OCI-LY1 (cell line): ENCODE results near the gene TNFAIP8L2.

Source experiments
- H2AFZ ChIP-seq: fragments of 200-600 bp; sonication (generic), shearing (Covaris generic); 2 replicates; pipeline ENCODE4 v1.6.0; 2014; ENCODE audit warnings: antibody characterized with exemption, mild to moderate bottlenecking, low read length
- H3F3A ChIP-seq: fragments of 200-600 bp; sonication (generic), shearing (Covaris generic); 2 replicates; pipeline ENCODE4 v1.6.0; 2014; ENCODE audit warnings: mild to moderate bottlenecking, antibody characterized with exemption, low read length, moderate library complexity; ENCODE audit not compliant: insufficient read depth
- H3K27ac ChIP-seq: fragments of 200-600 bp; sonication (generic); 2 replicates; pipeline ENCODE4 v1.5.1; 2014; ENCODE audit warnings: low read length, mixed run types, mild to moderate bottlenecking, low read depth; ENCODE audit not compliant: poor library complexity, severe bottlenecking
- H3K27me3 ChIP-seq: fragments of 200-600 bp; sonication (generic); 2 replicates; pipeline ENCODE4 v1.6.0; 2014; ENCODE audit warnings: antibody characterized with exemption, mild to moderate bottlenecking, low read length, moderate library complexity; ENCODE audit not compliant: insufficient read depth
- H3K36me3 ChIP-seq: fragments of 200-600 bp; sonication (generic); 2 replicates; pipeline ENCODE4 v1.6.1; 2014; ENCODE audit warnings: mild to moderate bottlenecking, antibody characterized with exemption, low read length, moderate library complexity, mixed read lengths; ENCODE audit not compliant: insufficient read depth
- H3K4me1 ChIP-seq: fragments of 200-600 bp; sonication (generic); 2 replicates; pipeline ENCODE4 v1.5.1; 2014; ENCODE audit warnings: mild to moderate bottlenecking, low read length, moderate library complexity; ENCODE audit not compliant: insufficient read depth, severe bottlenecking
- H3K4me2 ChIP-seq: fragments of 200-600 bp; sonication (generic), shearing (Covaris generic); 2 replicates; pipeline ENCODE4 v1.6.1; 2014; ENCODE audit warnings: low read length
- H3K4me3 ChIP-seq: fragments of 200-600 bp; sonication (generic); 2 replicates; pipeline ENCODE4 v1.5.1; 2014; ENCODE audit warnings: low read length, low read depth, mild to moderate bottlenecking, mixed read lengths; ENCODE audit not compliant: poor library complexity, severe bottlenecking
- H3K79me2 ChIP-seq: fragments of 200-600 bp; shearing (Covaris generic); 2 replicates; pipeline ENCODE4 v1.6.1; 2016; ENCODE audit warnings: mixed run types, low read length, mixed read lengths; ENCODE audit not compliant: insufficient read depth
- H3K9ac ChIP-seq: fragments of 200-600 bp; sonication (generic), shearing (Covaris generic); 2 replicates; pipeline ENCODE4 v1.6.1; 2014; ENCODE audit warnings: mild to moderate bottlenecking, low read length, mixed read lengths
- H3K9me2 ChIP-seq: fragments of 200-600 bp; sonication (generic), shearing (Covaris generic); 2 replicates; pipeline ENCODE4 v1.6.1; 2014; ENCODE audit warnings: low read depth, mild to moderate bottlenecking, low read length, mixed read lengths
- H3K9me3 ChIP-seq: fragments of 200-600 bp; shearing (Covaris generic); 2 replicates; pipeline ENCODE4 v1.6.1; 2014; ENCODE audit warnings: low read length, mixed read lengths
- H4K20me1 ChIP-seq: fragments of 200-600 bp; sonication (generic), shearing (Covaris generic); 2 replicates; pipeline ENCODE4 v1.6.0; 2016; ENCODE audit warnings: mild to moderate bottlenecking, low read length; ENCODE audit not compliant: insufficient read depth
- CTCF ChIP-seq: fragments of 200-600 bp; sonication (generic), shearing (Covaris generic); IDR thresholded peaks from 2 replicates; pipeline ENCODE4 v1.5.1; 2017; ENCODE audit warnings: mild to moderate bottlenecking, antibody characterized with exemption, low read length, moderate library complexity, mixed read lengths
- EZH2 ChIP-seq: fragments of 200-600 bp; sonication (generic), shearing (Covaris generic); IDR thresholded peaks from 2 replicates; pipeline ENCODE4 v1.8.0; 2017; ENCODE audit warnings: borderline replicate concordance, mixed run types, mild to moderate bottlenecking, antibody characterized with exemption, low read length, moderate library complexity, mixed read lengths

TNFAIP8L2 gene

GRCh38 chr1:151143057-151143435 is 13.4 kb upstream of the TNFAIP8L2 start:
- Histone ChIP-seq H3K27ac (no peak overlapping the region), H3K27me3 (peaks cover 11% of the 10 kb centered on the region; the same call in 1 of the 2 replicates), H3K36me3 (no peaks in the 10 kb centered on the region), H3F3A (no peaks in the 10 kb centered on the region), H3K79me2 (no peaks in the 10 kb centered on the region), H4K20me1 (no peaks in the 10 kb centered on the region), H3K4me3 (no peak overlapping the region), H2AFZ (no peak overlapping the region), H3K9ac (no peak overlapping the region), H3K9me3 (no peaks in the 10 kb centered on the region), H3K4me1 (peaks cover 33% of the 10 kb centered on the region), H3K4me2 (no peak overlapping the region), H3K9me2 (no peaks in the 10 kb centered on the region)
- TF ChIP-seq CTCF: no peak
- no peak for TF ChIP-seq EZH2

GRCh38 chr1:151143986-151144385 is 12.5 kb upstream of the TNFAIP8L2 start:
- Histone ChIP-seq H3K9me3 (no peaks in the 10 kb centered on the region), H4K20me1 (no peaks in the 10 kb centered on the region), H3F3A (no peaks in the 10 kb centered on the region), H3K9ac (no peak overlapping the region), H3K27ac (no peak overlapping the region), H3K4me1 (peaks cover 33% of the 10 kb centered on the region), H3K36me3 (no peaks in the 10 kb centered on the region), H3K4me3 (no peak overlapping the region), H2AFZ (no peak overlapping the region), H3K4me2 (no peak overlapping the region), H3K9me2 (no peaks in the 10 kb centered on the region), H3K27me3 (peaks cover 11% of the 10 kb centered on the region; the same call in 1 of the 2 replicates), H3K79me2 (no peaks in the 10 kb centered on the region)
- TF ChIP-seq EZH2: no peak
- no peak for TF ChIP-seq CTCF

- H3K27ac ChIP-seq: no peak overlapping the region
Observed at GRCh38 chr1:151144474-151145303, 11.8 kb upstream of the TNFAIP8L2 start.

More at GRCh38 chr1:151144474-151145303, 11.8 kb upstream of the TNFAIP8L2 start:
- Histone ChIP-seq H3F3A (no peaks in the 10 kb centered on the region), H3K9me2 (no peaks in the 10 kb centered on the region), H3K4me1 (peaks cover 33% of the 10 kb centered on the region), H3K27me3 (peaks cover 11% of the 10 kb centered on the region; the same call in 1 of the 2 replicates), H4K20me1 (no peaks in the 10 kb centered on the region), H3K9ac (no peak overlapping the region), H3K4me2 (no peak overlapping the region), H3K36me3 (no peaks in the 10 kb centered on the region), H2AFZ (no peak overlapping the region), H3K4me3 (no peak overlapping the region), H3K79me2 (no peaks in the 10 kb centered on the region), H3K9me3 (no peaks in the 10 kb centered on the region)
- no peak for TF ChIP-seq EZH2
- TF ChIP-seq CTCF: no peak
